HG03103 (cell line): ENCODE data around the gene SPATS2.
A peak's percentile ranks its signal among the peaks of the same experiment; 100 is the strongest.

Experiments
- ATAC-seq: cut with Tn5 transposase; IDR thresholded peaks from one replicate; pipeline ENCODE4 v1.9.1; 2021; ENCODE audit warnings: low read depth; ENCODE audit not compliant: unreplicated experiment

The SPATS2 gene

DNA sequence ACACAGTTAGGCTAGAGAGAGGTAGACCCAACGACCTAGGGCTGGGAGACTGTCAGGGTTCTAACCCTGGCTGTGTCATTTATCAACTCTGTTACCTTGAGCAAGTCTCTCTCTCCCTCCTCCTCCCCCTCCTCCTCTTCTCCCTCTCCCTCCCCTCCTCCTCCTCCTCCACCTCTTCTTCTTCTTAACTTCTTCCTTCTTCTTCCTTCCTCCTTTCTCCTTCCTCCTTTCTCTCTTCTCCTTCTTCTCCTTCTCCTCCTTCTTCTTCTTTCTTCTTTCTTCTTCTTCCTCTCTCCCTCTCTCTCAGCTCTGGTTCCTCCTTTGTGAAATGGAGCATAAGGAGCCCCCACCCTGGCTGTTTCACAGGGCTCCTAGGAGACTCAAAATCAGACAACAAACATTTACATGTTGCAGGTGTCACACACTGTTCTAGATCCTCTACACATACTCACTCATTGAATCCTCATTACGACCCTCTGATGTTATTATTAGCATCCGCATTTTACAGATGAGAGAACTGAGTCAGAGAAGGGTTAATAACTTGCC lies 169.3 kb downstream of the SPATS2 start:
- ATAC-seq: no peak

DNA sequence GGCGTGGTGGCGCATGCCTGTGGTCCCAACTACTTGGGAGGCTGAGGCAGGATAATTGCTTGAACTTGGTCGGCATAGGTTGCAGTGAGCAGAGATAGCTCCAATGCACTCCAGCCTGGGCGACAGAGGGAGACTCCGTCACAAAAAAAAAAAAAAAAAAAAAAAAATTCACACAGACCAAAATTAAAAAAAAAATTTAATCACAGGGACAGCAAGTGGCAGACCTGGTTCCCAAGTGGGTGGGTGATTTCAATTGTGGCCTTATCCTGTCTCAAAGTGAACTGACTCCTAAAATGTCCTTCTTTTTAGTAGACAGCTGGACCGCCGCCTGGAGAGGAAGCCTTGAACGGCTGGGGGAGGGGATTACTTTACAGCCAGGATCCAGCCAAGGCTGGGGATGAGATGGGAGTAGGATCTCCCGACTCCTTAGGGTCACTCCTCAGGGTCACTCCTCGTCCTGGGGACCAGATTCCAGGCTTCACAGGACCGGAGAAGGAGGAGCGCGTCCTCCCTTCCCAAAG lies 170.0 kb downstream of the SPATS2 start:
- ATAC-seq: no peak

DNA sequence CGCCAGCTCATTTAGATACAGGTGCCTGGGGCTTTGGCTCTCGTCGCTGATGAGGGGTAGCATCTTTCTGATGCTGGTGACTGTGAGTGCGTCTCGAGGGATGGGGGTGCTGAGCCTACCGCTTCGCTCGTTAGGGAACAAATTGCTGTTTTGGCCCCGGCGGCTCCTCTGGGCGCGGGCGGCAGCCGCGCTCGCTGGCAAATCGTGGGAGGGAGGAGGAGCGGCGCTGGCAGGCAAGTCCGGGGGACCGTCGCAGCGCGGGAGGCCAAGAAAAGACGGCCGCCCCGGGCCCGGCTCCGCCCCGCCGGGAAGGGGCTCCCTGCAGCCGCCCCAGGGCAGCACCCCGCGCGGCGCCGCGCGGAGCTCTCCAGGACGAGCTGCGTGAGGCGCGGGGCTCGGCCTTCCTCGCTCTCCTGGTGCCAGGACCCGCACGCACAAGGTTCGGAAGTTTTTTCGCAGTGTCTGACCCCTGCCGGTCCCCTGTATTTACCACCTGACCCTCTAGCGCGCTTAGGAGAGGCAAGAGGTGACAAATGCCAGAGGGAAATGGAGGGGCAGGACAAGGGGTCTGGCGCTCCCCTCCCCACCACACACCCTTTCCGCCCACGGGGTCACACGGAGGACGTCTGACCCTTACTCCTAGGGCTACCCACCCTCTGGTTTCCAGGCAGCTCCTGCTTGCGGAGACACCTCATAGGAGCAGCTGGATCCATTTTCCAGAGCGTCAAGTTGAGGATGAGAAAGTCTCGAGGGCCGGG lies 170.7 kb downstream of the SPATS2 start:
- no peak for ATAC-seq

DNA sequence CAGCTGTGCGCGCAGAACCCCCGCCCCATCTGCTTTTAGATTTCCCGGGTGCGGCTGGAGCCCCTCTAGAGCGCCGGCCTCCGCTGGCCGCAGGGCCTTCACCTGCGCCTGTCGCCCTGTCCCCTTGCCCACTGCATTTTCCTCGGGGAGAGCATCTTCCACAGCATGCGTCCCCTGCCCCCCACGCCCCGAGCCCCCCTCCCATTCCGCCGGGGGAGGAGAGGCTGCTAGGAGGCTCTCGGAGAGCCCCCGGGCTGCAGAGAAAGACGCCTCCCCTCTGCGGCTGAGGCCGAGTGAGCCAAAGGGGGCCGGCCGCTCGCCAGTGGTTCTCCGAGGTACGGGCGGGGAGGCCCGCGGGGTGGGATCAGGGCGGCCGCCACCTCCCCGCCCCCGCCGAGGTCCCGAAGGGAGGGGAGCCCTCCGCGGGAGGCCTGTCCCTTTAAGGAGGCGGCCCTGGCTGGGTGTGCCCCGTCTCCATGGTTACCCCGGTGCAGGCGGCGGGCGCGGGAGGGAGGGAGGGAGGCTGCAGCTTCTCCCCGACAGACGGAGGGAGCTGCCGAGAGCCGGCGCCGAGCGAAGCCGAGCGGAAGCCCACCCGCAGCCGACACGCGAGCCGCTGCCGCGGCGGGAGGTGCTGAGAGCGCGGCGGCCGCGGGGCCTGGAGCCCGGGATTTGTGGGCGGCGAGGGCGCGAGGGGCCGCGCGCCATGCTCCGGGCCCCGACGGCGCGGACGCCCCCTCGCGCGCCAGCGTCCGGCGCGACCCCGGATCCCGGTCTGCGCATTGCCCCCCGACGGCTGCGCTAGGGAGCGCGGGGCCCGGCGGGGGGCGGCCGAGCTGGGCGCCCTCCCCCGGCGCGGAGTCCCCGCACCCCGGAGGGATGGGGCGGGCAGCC lies 171.5 kb downstream of the SPATS2 start, which contains the start of gene KCNH3:
KCNH3 (plus strand) TSS at position 521 of the 894 bp plus-strand sequence. CDS start 387 bp downstream, outside the sequence.
- ATAC-seq: peak; percentile 65

DNA sequence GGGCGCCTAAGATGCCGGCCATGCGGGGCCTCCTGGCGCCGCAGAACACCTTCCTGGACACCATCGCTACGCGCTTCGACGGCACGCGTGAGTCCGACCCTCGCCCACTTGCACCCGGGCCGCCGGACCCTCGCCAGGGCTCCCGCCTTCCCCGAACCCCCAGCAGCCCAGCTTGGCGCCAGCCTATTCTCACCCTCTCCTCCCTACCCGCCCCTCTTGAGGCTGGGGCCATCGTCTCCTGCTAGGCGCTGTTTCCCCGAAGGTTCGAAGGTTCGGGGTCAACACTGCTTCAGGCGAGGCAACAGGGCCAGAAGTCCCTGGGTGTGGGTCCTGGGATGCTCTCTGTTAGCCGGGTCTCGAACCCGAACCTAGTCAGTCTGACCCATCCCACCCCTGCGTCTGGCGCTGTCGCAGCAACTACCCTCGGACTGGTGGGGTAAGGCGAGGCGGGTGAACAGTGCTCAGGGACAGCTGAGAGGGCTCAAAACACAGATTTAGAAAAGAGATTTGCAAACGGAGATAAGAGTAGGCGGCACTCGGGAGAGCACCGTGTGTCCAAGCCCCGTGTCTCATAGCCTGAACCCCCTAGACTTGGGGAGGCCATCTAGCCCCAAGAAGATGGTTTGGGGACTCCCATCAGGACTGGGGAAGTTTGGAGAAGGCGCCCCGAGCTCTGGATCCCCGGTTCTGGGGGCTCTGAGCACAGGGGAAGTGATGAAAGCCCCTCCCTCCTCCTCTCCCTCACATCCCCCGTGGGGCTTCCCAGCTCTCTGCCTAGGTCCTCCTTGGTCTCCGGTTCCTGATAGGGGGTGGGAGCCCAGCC lies 172.4 kb downstream of the SPATS2 start:
- ATAC-seq: no peak

- ATAC-seq: no peak
Measured at GRCh38 chr12:49540229-49541139, 173.2 kb downstream of the SPATS2 start.

DNA sequence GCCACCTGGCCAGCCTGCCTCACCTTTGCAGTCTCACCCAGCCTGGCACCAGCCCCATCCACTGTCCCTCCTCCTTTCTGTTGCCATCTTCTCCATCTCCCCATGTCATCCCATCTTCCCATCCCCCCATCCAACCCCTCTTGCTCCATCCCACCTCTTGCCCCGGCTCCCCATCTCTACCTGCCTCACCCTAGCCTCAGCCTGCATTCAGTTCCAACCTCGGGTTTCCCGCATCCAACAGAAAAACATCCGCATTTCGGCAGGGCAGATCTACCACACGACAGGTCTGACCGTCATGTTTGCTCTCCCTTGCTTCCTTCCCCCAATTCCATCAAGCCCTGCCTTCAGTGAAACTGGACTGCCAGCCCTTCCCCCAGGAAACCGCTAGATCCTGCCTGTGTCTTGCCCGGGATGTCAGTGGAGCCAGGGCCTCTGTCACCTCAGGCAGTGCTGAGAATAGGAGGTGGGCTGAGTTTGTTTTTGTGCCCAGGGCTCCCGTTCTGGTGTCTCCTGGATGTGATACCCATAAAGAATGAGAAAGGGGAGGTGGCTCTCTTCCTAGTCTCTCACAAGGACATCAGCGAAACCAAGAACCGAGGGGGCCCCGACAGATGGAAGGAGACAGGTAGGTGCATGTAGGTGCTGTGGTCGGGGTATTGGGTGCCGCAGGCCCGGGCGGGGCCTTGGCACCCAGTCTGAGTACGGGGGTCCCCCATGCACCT lies 174.0 kb downstream of the SPATS2 start:
- no peak for ATAC-seq

- no peak for ATAC-seq
Measured at GRCh38 chr12:49541911-49542505, 174.7 kb downstream of the SPATS2 start.

DNA sequence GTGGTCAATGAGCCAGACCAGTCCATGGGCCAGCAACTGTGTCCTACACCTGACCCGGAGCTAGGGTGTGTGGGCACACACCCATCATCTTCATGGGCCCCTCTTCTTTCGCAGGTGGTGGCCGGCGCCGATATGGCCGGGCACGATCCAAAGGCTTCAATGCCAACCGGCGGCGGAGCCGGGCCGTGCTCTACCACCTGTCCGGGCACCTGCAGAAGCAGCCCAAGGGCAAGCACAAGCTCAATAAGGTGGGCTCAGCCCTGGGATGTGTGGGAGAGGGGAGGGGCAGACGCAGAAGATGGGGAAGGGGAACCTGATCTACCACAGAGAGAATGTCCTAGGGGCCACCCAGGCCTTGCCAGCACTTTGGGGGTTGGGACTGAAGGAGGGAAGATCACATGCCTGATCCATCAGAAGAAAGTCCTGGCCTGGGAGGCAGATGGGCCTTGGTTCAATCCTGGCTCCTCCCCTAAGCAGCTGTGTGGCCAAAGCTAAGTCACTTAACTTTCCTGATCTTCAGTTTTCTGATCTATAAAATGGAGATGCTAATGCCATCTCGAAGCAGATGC lies 175.4 kb downstream of the SPATS2 start:
- no peak for ATAC-seq

DNA sequence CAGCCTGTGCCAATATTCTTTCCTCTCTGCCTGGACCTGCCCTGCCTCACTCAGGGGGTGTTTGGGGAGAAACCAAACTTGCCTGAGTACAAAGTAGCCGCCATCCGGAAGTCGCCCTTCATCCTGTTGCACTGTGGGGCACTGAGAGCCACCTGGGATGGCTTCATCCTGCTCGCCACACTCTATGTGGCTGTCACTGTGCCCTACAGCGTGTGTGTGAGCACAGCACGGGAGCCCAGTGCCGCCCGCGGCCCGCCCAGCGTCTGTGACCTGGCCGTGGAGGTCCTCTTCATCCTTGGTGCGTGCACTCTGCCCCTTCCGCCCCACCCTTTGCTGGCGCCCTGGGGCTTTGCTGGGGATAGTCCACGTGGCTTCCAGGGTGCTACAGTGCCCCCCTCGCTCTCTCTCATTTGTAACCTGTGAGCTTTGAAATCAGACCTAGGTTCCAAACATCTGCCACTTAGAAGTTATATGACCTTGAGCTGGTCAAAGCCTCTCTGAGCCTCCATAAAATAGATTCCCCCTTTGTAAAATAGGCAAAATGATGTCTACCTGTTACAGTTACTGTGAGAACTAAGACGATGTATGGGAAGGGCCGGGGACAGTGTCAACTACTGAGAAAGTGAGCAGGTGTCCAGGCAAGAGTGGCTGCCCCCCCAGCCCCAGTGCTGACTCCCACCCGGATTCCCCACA lies 176.1 kb downstream of the SPATS2 start:
- no peak for ATAC-seq

GRCh38 chr12:49543914-49544815 lies 176.9 kb downstream of the SPATS2 start:
- ATAC-seq: no peak

GRCh38 chr12:49545815-49546214 lies 178.6 kb downstream of the SPATS2 start:
- ATAC-seq: no peak

- no peak for ATAC-seq
Measured at GRCh38 chr12:49546481-49546880, 179.2 kb downstream of the SPATS2 start.

DNA sequence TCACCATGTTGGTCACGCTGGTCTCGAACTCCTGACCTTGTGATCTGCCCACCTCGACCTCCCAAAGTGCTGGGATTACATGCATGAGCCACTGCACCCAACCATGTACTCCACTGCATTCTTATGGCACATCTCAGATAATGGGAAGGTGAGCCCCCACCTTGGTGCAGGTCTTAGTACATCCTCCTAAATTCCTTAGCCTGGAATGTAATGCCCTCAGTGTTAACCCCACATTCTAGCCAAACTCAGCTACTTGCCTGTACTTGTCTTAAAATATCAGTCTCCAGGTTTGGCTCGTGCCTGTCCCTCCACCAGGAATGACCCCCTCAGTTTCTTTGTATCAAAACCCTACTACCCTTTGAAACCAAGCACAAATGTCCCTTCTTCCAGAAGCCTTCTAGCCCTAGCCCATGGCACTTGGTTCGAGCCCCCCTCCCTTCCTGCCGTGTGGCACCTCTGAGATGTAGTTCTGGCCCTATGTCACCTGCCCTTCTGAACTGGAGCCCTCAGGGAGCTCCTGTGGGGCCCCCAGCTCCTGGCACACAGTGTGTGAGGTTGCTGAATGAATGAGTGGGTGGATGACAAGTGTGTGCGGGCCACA lies 179.9 kb downstream of the SPATS2 start:
- ATAC-seq: no peak

- no peak for ATAC-seq
Measured at GRCh38 chr12:49548481-49548821, 181.2 kb downstream of the SPATS2 start.
